Activated CD8-positive, alpha-beta memory T cell treated with anti-CD3 and anti-CD28 coated beads for 48 hours (primary cell): ENCODE measurements around the gene AP4E1.
A peak's percentile ranks its signal among the peaks of the same experiment; 100 is the strongest.
"Not testable (repeated sequence)": the region's sequence is repeated elsewhere in the genome, so short reads cannot be mapped to it uniquely, and the experiment has no call there.

Experiments
- DNase-seq, 3 experiments: peaks; one replicate each; pipeline ENCODE4 v3.0.0-alpha.2; 2020; ENCODE audit warnings: low read depth in 2 of 3, low spot score in 2 of 3

AP4E1 gene

DNA sequence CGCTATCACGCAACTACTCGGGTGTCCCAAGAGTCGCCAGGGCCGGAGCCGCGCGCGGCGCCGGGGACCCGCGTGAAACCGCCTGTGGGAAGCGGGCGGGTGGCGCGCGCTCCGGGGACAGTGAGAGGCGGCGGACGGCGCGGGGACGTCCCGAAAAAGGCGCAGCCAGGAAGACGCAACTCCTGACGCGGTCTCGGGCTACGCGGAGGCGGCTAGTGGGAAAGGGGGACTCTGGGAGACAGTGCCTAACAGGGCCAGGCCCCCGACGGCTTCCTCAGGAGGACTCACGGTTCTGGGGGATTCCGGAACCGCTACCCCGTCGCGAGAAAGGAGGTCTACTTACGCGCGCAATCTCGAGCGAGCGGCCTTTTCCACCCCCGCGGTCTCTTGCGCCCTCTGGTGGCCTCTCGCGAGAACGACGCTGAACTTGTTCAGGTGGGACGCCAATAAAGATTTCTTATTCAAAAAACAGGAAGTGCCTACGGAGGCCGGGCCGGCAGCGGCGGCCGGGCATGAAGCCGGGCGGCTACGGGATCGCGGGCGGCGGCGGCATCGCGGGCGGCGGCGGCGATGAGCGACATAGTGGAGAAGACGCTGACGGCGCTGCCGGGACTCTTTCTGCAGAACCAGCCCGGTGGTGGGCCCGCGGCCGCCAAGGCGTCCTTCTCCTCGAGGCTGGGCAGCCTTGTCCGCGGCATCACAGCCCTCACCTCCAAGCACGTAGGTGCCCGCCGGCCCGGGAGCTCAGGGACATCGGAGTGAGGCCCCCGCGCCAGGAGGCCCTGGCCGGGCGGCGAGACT lies at the start of gene AP4E1:
AP4E1 (plus strand) TSS at position 475 of the 801 bp plus-strand sequence; CDS start at position 571, 96 bp downstream.
- DNase-seq: peak; percentile 84 to 91 (median 84)

DNA sequence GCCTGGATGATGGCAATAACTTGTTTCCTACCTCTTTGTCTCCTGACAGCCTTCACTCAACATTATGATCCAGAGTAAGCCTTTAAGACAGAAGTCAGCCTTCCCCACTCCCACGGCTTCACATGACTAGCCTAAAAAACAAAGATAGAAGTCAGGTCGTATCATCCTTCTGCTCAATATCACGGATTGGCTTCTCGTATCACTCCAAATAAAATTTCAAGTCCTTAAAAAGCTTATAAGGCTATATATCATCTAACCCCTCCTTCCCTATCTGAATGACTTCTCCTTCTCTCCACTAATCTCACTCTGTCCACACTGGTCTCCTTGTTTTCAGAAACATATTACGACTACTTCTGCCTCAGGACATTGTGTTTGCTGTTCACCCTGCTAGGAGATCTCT lies 47.7 kb upstream of the AP4E1 start:
- no peak for DNase-seq

DNA sequence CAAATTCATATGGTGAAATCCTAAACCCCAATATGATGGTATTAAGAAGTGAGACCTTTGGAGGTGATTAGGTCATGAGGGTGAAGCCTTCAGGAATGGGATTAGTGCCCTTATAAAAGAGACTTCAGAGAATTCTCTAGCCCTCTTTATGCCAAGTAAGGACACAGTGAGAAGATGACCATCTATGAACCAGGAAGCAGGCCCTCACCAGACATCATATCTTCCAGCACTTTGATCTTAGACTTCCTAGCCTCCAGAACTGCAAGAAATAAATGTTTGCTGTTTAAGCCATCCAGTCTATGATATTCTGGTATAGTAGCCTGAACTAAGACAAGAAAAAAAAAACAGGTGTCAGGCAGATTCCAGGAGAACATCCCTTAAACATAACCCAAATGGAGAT lies 45.9 kb upstream of the AP4E1 start:
- no peak for DNase-seq

DNA sequence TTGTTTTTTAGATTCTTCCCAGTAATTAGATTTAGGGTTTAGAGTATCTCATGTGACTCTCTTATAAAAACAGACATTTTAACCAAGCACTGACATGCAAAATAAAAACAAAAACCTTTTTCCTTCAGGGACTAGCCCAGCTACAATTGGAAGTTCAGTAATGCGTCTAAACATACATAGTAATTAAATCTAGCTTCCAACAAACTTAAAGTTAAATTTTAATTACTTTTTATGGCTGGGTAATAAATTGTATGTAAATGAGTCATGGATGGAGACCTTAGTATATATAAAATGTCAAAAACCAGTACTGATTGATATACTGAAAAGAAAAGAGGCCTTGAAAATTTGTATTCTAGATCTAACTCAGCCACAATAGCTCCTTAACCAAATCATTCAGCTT lies 43.6 kb upstream of the AP4E1 start:
- DNase-seq: no peak

DNA sequence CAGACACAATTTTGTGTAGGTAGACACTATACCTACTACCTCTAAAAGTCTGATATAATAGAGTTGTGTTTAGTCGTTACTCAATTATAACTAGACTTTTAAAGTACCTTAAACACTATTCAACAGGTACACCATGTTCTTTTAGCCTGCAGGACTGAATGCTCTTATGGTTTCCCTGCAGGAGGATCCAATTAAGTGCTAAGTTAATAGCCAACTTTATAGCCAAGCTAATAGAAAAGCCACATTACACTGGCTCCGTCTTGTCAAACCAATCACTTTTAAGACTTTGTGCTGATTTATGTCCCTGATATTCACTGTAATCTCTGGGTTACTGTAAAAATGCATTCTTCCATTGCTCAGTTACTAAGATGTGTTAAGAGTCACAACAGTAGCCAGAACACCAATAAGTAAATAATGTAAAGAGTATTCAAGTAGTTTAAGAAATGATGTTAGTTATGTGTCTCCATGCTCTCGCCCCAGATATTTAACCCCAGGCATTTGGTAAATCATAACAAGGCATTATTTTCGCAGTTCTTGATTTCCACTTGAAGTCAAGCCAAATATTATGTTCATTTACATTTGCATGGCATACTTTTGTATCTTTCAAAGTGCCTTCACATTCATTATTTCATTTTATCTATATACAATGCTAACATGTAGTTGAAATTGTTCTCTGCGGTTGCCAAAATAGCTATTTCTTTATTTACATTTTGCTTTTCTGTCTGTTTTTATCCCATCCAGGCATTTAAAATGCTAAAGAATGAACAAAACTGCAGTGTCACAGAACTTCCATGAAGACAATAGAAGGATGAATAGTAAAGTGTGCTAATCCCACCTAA lies 42.7 kb upstream of the AP4E1 start:
- DNase-seq: no peak

DNA sequence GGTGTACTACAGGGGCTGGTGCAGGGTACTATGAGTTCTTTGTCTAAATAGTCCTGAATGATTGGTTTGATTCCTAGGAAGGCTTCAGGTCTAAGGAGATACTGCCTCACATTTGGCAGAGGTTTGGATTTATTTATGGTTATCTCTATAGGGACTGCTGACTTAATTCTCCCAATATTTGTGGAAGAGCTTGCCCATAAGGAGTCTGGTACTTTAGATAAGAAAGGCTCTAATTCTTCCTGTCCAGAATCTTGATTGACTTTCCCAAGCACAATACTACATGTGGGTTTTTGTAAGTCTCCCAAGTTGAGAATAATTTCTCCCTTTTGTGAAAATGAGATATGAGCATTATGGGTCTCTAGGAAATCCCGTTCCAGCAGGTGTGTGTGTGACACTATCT lies 36.7 kb upstream of the AP4E1 start:
- no peak for DNase-seq

DNA sequence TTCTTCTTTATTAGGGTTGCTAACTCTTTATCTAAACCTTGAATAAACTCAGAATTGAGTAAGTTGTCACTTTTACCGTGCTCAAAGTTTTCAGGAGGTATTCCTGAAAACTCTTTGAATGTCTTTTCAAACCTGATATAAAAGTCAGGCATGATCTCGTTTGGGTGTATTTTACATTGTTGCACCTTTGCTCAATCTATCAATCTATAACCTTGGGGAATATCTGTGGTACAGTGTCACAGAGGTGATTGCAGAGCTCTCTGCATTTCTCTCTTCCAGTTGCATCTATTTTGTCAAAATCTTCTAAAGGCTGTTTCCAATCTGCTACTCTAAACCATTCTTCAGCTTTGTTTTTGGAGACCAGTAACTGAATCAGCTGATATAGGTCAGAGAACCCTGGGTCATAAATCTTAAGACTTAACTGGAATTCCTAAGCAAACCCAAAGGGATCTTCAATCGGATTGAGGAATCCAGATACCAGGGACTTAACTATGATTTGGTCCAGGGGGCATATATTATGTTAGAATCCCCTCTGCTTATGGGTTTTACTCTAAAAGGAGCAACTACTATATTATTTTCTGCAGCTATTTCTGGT lies 35.6 kb upstream of the AP4E1 start:
- no peak for DNase-seq

DNA sequence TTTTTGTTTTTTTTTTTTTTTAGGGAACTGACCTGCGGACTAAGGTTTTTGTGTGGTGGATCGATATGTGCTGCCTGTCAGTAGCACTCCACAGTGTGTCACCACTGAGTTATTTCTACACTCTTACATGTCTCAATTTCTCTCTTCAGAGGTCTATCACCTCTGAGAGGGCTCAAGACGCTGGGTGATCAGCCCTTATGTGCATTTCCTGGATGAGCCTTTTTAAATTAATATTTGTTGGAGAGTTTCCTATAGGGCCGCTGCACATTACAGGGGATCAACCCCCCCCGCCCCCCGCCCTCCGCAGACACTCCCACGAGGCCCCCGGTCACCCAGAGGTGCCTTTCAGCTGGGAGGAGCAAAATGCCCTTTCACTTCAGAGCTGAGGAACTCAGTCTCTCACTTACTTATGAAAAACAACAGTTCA lies 34.5 kb upstream of the AP4E1 start:
- DNase-seq: no peak

DNA sequence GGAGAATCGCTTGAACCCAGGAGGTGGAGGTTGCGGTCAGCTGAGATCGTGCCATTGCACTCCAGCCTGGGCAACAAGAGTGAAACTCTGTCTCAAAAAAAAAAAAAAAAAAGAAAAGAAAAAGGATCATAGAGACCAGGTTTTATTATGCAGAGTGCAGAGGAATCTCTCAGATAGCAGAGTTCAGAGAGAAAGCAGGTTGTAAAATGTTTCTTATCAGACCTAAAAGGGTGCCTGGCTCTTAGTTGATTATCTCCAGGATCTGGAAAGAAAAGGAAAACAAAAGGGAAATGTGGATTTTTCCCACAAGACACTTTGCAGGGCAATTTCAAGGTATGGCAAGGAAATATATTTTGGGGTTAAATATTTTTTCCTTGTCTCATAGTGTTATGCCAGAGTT lies 33.2 kb upstream of the AP4E1 start:
- DNase-seq: not testable (repeated sequence)

DNA sequence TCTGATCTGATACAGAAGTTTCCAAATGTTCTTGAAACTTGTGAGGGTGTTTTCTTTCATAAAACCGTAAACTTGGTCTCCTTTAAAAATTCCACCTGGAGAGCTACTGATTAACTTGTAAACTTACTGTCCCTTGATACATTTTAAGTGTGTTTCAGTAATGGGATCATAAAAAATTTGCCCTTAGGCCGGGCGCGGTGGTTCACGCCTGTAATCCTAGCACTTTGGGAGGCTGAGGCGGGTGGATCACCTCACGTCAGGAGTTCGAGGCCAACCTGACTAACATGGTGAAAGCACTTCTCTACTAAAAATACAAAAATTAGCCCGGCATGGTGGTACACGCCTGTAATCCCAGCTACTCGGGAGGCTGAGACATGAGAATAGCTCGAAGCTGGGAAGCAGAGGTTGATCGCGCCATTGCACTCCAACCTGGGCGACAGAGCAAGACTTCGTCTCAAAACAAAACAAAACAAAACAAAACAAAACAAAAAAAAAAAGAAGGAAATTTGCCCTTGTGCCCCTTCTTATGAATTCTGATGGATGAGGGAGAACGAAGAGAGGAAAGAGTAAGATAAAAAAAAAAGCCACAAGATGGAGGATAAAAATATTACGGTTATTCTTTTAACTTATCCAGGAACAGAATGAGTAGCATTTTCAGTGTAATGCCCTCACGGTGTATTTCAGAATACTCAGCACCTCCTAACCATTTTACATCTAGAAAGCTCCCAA lies 32.1 kb upstream of the AP4E1 start:
- DNase-seq: no peak

DNA sequence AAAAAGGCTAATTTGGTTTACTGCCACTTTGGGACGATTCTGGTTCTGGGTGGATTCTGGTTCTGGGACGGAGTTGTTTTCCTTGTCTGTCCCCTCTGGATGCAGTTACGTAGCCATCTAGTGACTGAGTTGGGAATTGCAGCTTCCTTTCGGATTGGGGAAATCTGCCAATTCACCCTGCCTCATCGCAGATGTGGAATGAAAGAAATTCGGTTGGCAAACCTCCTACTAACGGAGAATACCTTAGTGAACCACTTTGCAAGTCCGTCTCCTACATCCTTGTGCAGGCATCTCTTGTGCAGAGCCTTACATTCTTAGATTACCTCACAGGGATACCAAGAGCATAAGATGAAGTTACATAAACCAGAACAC lies 31.5 kb upstream of the AP4E1 start:
- DNase-seq: peak in 2 of 3 experiments; percentile 43 to 61

DNA sequence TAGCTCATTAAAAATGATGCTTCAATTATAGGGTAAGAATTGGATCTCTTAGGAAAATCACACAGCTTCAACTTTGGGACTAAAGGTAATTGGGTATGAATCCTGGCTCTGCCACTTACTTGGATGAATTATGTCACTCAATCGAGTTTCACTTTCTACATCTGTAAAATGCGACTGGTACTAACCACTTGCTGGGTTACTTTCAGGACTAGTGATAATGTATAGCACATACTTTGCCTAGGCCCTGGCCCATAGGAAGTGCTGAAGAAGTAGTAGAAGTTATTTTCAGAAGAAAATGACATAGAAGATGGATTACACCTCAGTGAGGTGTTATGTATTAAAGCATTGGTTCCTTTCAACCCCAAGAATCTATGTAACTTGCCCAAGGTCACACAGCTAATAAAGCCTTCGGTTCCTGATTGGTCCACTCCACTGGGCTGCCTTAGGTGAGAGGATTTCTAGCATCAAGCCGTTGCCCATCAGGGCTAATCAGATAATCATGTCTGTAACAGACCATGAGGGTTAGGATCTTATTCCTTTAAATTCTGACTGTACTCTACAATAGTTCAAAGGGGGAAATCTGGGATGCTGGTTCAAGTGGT lies 29.4 kb upstream of the AP4E1 start:
- no peak for DNase-seq

DNA sequence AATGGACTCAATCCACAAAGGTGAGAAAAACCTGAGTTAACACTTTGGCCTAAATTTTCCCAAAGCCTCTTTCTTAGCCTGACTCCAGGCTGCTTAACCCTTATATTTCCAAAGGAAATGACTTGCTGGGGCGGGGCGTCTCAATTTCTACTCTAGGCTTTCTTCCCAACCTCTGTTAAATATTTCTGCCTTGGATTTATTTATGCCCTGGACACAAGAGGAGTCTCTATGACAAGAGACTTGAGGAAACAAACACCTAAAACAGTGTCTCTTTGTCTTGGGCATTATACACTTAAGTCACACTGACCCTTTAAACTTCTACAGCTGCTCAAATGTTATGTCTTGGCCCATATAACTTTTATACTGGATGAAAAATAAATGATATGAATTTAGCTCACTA lies 28.3 kb upstream of the AP4E1 start:
- DNase-seq: no peak

DNA sequence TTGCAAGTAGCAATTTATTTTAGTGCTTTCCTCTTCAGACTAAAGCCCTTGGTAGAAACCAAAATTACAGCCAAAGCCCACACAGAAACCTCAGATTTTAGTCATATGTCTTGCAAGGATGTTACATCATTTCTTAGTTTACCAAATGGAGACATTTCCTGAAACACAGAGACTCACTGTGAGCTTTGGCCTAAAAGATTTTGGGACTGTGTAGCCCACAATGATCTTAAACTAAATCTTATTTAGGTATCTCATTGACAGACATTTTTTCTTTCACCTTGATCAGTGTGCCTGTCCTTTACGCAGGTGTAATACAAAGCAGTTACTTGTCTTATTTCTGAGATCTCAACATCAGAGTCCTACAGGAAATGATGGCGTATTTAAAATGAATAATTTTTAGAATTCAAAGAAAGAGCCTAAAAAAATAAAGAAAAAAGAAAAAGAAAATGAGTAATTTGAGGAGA lies 27.8 kb upstream of the AP4E1 start:
- no peak for DNase-seq

DNA sequence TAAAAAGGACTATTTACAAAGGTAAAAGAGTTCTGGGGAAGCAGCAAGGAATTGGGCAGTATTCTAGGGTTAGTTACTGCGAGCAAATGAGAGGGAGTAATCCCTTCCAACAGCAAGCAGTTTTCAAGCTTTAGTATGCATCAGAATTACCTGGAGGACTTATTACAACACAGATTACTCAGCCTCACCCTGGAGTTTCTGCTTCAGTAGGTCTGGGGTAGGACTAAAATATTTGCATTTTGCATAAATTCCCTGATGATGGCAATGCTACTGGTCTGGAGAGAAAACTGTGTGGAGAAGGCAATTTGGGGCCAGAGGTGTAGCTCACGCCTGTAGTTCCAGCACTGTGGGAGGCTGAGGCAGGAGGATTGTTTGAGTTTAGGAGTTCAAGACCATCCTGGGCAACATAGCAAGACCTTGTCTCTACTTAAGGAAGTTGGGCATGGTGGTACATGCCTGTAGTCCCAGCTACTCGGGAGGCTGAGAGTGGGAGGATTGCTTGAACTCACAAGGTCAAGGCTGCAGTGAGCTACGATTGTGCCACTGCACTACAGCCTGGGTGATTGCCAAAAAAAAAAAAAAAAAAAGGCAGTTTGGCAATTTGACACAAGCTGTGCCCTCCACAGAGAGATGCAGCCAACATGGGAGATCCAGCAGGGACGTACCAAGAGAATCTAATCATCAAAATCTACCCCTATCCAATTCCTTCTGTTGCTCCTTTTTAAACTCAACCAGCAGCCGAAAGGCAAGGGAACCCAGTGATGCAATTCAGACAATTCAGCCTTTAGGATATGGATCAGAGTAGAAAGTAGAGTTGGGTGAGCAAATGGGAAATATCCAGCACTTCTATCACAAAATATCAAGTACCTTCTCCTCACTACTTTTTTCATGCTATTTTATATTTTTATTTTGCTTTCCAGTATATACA lies 27.1 kb upstream of the AP4E1 start:
- DNase-seq: no peak

DNA sequence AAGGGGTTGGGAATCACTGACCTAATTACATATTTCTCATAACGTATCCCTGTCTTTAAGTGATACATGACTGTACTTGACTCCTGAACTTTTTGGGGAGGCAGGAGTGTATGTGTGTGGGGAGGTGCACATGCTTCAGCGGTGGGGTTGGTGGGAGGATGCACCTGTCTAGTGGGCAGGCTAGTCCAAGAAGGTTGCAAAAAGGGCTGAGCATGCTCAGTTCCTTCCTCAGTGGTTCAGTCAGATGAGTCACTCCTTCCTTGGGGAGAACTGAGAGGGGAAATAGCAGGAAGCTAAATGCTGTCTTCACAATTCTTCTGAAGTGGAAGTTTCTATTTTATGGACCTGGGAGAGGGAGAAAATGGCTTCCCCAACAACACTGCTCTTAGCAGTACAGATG lies 24.6 kb upstream of the AP4E1 start:
- no peak for DNase-seq

DNA sequence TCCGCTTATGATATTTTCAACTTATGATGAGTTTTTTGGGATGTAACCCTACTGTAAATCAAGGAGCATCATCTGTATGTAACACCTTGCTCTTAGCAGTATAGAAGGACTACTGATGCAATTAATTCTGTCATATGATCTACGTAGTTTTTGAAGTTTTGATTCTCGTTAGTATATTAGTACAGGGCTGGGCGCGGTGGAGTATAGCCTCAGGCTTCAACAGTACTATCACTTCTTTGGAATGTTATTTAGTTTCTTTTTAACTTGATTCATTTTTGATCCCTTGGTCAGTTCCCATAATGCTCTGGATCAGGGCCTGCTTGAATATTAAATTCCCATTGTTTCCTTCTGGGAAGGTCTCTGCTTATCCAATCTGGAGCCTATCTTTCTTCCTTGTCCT lies 23.9 kb upstream of the AP4E1 start:
- DNase-seq: no peak

DNA sequence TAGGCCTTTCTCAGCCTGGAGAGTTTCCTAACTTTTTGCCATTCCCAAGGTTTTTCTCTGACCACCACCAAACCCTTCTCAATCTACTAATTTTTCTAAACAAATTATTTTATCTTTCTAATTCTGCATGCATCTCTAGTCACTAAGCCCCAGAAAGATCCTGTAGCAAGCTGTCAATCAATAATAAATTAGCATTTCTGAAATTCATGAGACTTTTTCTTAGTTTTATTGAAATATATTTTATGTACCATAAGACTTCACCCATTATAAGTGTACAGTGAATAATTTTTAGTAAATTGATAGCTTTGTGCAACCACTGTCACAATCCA lies 22.4 kb upstream of the AP4E1 start:
- DNase-seq: no peak

DNA sequence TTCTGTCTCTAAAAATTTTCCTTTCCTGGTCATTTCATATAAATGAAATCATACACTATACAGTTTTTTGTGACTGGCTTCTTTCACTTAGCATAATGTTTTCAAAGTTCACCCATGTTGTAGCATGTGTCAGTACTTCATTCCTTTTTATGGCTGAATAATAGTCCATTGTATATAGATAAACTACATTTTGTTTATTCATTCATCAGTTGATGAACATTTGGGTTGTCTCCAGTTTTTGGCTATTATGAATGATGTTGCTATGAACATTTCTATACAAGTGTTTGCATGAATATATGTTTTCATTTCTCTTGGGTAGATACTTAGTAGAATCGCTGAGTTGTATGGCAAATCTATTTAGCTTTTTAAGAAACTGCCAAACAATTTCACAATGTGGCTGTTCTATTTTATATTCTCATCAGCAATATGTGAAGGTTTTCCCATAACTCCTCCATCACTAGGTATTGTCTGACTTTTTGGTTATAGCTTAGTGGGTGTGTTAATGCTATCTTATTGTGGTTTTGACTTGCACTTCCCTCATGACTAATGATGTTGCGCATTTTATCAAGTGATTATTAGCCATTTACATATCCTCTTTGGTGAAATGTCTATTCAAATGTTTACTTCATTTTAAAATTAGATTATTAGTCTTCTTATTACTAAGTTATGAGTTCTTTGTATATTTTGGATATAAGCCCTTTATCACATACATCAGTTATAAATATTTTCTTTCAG lies 21.7 kb upstream of the AP4E1 start:
- DNase-seq: no peak
